HCEC 1CT (cell line): ENCODE results near the gene OPCML.

Source experiments
- DNase-seq: peaks from one replicate; pipeline ENCODE4 v3.0.0-alpha.2; 2017

The OPCML gene

DNA sequence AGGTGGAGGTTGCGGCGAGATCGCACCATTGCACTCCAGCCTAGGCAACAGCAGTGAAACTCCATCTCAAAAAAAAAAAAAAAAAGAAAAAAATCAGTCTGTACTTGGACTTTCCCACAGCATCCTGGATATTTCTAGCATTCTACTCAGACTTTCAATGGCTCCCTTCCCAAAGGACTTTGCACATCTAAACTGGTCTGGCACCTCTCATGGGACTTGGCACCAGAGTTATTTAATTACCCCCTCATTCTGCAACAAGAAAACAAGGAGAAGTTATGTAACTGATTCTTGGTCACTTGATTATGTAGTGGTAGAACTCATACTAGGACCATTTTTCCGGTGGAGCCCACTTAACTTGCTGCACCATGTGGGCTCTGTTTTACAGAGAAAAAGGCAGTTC is 519.5 kb downstream of the OPCML start:
- no peak for DNase-seq

DNA sequence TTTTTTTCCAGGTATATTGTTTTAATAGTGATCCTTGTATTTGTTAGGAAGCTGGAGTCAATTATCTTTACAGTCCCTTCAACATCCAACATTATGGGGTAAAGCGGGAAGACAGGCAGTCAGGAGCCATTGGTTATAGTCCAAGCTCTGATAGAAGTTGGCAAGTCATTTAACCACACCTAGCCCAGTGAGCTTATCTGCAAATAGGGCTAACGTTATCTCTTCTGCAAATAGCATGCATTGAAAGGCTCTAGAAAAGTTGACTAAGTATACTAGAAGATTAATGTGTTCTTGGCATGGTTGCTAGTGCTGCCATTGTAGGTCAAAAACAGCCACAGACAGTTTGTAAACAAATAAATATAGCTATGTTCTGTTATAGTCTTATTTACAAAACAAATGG is 520.7 kb downstream of the OPCML start:
- no peak for DNase-seq

DNA sequence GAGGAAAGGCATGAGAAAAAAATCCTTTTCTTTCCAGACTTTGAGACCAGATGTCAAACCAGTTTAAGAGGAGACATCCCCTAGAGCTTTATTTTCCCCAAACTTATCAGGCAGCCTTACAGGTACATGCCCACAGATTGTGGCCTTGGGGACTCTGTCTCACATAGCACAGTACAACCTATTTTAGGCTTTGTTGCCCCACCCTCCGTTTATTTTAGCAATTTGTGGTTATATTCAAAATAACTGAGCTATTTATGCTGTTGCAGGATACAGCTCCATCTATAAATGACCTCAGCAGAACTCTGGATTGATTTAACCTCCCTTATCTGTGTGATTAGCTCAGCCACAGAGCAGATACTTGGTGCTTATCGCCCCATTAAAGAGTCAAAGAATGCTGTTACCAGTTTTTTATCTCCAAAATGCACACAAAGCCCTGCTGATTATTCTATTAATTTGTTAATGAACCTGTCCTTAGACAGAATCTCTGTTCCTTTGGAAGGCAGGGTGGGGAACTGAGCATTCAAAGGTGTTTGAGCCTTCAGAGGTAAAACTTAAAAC is 525.2 kb downstream of the OPCML start:
- no peak for DNase-seq

DNA sequence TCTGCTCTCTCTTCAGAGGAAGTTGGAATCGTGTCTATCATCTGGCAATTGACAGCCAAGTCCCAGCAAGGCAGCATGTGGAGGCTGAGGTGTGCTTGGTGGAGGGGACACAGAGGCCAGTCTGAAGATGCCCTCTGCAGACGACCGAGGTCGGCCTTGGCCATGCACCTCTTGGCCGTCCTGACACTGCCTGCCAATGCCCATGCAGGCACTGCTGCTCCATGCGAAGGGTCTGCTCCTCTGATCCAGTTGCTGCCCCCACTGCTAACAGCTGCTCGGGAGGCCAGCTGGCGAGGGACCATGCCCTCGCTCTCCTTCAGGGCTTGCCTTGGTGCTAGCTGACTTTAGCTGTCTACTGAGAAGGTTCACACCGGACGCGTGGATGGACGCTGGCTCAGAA is 527.9 kb downstream of the OPCML start:
- DNase-seq, result no peak

DNA sequence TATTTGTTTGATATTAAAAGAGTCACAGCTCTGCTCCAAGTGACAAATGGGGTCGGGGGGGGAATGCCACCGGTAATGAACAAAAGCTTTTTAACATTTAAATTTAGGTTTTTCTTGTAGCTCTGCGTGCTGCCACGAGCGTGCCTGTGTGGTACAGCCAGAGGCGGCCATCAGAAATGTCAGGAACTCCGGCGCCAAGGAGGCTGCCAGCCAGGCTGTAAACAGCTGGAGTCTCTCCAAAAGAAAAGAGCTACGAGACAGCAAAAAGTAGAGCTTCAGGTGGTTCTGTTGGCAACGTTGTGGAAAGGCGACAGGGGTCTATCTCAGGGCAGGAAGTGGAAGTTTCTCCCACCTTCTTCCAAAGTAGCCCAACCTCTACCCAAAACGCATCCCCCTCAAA is 532.8 kb downstream of the OPCML start:
- DNase-seq, result no peak

DNA sequence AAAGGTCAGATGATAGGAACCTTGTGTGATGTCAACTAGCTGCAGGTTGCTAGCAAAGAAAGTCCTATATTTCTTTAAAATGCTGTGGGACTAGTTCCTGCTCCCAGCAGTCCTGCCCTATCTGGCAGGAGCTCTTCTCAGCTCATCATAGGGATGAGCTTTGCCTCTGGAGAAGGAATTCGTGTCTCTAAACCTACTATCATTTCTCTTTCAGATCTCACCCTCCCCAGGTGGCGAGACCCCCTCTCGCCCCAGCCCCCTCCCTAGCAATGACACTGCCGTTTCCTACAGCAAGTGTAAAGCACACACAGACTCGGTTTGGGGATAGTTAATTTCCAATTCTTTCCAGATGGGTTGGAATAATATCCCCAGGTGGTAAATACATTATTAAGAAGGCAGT is 533.3 kb downstream of the OPCML start:
- DNase-seq, result no peak

DNA sequence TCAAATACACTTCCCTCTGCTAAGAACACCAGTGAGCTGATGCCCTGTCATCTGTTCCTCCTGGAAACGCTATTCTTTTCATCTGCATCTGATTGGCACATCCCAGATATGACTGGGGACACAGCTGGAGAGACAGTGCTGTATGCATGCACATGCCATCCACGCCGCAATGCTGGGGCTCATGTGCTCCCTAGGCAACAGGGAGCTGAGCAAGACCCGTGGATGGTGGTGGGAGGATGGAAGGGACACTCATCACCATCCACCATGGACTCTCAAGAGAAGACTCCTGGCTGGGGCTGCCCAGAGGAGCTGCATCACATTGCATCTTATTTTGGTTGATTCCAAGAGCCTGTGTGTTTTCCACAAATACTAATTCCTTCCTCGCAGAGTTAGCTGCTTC is 534.9 kb downstream of the OPCML start:
- DNase-seq, result no peak

DNA sequence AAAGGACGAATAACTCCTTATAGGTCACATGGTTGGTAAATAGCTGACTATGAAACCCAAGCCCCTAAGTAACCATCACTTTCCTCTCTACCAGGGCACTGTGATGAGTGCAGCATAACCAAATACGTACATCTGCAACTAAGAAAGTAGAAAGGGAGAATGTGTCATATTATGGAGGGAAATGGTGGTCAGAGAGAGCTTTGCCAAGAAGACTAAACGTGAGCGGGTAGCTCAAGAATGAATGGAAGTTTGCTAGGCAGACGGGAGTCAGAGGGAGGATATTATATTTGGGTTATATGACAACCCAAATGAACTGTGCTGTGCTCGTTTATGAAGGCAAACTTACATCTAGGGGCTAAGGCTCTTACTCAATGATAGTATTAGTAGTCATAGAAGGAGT is 537.3 kb downstream of the OPCML start:
- no peak for DNase-seq

DNA sequence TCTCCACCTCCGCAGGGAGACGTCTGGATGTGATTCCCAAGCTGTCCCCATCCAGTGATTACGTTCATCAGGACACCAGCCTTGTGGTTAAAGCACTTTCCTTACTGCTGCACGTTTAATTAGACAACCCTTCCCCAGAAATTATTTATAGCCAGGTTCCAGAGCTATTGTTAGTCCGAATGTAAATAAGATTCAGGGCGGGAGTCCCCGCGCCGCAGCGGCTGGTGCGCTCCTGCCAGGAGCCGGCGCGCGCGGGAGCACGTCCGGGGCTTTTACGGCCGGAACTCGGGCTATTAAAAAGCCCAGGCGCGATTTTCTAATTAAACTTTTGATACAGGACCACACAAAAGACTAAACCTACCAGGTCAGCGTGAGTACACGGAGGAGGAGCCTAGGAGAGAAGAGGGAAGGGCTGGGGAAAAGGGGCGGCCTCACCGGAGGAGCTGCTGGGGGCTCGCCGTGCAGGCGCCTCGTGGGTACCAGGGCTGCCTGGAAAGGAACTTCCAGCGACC is 538.3 kb downstream of the OPCML start:
- no peak for DNase-seq

DNA sequence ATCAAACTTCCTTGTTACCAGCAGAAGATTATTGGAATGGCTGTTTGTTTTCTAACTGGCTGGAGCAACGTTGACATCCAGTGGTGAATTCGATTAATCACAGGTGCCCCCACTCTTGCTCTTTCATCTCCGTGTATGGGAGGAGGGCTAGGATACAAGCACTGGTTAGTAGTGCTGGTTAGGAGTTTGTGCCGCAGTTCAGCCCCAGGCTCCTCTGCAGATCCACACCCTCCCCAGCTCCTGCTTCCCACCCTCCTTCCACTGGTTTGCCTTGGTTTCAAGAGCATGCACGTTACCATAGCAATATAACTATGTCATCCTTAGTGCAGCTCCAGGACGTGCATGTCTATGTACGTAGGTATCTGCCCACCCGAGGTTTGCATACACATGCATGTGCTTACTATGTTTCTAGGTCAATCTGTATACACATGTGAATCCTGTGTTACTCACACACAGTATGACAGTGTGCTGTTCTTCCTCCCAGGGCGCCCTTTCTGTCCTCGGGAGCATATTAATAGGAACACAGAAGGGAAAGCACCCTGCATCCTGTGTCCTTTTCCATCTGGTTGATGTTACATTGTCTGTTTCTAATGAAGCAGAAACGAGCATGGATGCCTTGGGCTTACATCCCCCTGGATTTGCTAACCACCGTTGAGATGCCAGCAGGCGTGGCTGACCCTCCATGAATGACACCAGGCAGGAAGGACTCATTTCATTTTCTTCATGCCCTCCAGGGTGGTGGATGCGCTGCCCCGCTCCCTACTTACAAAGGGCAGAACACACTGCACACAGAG is 539.3 kb downstream of the OPCML start:
- DNase-seq, result no peak

DNA sequence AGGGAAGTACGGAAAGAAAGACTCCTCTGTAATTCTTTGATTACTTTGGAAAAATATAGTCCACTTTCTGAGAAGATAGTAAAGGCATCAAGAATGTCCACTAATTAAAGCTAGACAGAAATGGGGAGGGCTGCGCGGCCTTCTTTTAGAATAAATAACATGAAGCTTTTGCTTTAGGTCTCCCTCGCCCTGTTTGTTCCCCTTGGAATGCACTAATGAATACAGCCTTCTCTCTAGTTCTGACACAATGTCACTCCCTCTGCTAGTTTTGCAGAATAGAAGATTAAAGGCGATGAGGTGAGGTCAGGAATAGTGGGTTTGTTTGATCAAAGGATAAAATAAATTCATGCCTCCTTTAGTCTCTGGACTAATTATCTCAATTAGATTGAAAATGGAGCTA is 543.9 kb downstream of the OPCML start:
- DNase-seq, result no peak

DNA sequence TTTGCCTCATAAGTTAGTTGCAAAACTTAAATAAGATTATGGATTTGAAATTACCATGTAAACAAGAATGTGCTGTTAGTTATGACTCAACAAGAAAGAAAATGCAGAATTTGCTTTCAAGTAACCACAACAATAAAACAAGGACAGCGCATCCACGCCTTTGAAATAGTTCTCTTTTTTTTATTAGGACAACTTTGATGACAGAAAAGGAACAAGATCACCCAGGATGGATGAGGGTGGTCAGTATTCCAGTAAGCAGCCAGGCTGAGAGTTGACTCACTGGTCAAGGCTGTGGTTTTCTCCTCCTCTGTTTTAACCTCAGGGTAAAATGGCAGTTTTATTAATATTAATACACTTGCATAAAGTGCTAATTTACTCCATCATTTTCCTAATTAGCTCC is 544.4 kb downstream of the OPCML start:
- DNase-seq, result no peak

DNA sequence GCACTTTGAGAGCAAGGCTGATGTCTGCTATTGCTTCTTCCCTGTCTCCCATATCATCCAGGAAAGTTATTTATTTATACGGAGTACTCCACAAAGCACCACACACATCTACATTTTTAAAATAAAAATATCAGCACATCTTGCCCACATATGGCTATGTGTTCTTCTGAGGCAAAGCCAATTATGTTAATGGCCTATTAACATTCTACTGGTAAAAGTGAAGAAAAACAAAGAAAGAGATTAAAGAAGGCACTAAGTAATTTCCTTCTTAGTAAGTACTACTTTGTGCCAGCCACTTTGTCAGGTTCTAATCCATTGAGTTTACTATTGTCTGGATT is 548.7 kb downstream of the OPCML start:
- no peak for DNase-seq

DNA sequence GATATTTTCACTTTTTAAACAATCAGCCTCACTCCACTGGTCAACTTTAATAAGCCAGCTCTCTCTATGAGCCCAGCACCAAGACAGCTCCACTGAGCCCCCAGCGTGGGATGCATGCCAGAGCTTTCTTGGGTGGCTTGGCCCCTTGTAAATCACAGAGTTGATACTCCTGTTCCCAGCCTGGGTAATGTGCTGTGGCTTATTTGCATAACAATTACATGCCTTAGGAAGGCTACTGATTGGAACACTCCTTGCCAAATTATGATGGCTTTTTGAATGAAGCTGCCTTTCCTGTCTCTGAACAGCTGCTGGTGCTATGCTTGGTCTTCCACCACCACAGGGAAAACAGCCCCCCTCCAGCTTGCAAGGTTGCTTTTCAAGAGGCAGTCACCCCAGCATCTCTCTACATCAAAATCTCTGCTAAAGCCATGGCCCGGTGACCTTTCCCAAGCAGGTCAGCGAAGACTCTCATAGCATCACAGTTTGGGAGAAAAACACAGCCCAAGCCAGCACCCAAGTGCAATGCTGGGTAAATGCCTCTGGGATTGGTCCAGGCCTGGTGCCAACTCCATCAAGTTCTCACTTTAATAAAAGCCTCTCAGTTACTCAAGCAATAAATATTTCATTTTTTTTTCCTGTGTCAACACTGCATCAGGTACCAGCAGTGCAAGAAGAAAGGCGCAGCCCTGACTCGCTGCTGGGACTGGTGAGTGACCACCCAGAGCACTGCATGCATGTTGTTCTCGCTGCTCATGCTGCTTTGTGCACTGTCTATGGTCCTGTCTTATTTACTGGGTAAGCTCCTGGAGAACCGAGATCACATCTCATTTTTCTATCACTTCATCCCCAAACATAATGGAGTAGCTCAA is 549.3 kb downstream of the OPCML start:
- DNase-seq, result no peak

DNA sequence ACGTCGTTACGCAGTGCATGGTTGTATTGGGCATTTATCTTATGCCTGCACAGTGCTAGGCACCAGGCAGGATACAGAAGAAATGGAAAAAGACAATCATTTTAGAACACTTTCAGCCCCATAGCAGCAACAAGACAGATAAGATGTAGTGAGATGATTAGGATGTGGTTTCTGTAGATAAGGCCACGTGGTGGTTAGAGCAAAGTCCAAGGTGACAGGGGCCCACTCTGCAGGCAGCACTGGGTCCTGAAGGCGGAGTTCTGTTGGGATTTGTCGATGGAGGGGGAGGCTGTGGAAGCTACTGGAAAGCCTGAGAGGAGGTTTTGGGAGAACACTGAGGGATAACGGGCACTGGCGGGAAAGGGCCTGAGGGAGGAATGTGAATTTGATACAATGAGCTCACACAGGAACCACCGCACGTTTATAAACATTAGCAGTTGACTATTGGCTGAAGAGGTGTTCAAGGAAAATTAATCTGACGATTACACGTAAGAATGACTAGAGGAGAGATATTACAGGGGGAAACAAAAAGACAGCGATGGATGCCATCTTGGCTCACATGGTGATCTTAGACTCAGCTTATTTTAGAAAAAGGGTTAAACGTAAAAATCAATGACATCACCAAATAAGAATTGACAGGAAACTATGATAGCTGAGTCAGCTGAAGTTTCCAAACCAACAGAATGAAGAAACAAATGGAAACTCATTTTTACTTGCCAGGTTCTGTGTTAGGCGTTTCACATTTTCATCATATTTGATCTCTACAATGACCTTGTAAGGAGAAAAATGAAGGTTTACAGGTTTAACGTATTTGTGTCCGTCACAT is 551.0 kb downstream of the OPCML start:
- no peak for DNase-seq

DNA sequence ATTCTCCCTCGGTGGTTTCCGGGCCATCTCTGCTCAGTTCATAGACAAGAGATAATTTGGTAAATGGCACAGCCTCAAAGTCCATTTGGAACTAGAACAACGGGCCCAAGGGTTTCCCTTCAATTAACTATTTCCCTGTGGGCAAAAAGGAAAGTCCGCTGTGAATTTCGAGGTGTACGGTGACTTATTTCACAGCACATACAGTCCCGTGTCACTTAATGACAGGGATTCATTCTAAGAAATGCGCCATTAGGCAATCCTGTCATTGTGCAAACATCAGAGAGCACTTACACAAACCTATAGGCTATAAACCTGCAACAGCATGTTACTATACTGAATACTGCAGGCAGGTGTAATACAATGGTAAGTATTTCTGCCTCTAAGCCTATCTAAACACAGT is 551.6 kb downstream of the OPCML start:
- DNase-seq, result no peak

DNA sequence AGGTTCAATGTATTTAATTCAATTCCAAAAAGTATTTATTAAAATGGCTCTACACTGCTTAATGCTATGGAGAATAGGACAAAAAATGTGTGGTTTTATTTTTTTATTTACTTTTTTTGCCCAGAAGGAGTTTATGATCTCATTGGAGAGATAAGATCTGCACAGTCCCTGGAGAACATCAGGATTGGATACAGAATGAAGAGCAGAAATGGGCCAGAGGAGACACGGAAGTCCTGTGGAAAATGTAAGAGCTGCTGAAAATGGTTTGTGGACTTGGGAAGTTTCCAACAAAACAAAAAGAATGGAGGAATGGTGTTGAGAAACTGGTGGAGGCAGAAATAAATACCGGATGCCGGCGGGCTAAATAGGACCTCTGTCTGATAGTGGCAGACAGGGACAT is 554.6 kb downstream of the OPCML start:
- DNase-seq, result no peak

DNA sequence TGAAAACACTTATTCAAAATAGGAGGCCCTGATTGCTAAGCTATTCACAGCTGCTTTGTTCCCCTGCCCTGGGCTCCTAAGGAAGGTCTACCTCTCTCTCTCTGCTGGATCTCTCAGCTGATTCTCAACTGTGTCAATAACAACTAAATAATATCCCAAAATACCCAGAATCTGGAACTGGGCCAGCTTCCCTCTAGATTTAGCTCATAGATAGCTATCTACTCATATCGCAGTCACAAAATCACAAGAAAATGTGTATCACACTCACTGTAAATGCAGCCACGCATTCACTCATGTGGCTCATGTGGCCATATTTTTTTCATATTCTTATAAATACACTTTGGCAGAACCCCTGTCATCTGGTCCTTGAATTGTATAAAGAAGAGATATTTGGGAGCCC is 555.1 kb downstream of the OPCML start:
- DNase-seq, result no peak

DNA sequence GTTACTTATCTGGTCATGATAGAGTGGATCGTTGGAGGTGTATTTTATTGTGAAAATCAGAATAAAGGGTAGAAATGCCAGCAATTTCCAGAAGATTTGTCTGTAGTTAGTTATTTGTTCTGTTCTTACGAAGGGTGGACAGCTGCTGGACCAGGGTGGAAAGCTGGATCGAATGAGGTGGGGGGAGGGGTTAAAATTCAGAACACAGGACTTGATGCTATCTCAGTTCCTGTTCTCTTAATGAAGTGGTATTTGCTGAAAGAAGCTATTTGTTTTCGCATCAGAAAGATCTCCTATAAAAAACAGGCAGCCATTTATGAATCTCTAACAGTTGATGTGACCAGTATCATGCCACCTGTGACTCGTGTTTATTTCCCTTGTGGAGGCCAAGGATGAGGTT is 556.2 kb downstream of the OPCML start:
- DNase-seq, result no peak

DNA sequence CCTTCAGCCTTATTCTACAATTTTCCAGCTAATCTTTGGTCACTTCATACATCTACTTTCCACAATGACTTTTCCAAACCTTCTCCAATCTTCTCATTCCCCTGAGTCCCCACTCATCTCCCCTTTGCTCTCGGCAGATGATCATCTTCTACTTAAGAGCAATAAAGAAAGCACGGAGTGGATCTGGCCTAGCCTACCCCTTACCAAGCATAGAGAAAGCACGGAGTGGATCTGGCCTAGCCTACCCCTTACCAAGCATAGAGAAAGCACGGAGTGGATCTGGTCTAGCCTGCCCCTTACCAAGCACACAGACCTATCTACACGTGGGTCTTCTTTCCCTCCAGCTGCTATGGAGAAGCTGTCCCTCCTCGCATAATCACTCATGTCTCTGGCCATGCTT is 558.6 kb downstream of the OPCML start:
- DNase-seq, result no peak

DNA sequence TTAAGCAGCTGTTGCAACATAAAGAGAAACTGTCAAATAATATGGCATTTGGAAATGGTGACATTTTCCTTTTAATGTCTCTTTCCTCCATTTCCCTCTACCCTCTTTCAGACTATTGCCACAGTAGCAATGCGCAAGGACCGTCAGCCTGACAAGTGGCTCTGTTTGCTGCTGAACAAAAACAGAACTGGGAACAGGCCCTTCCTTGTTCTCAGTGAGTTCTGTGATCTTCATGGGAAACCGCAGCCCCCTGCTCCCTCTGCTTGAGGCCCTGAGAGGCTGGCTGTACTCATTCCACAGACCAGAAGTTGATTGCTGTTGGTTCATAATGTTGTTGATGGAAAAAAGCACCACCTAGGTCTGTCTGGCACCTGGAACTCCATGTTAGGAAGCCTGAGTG is 559.7 kb downstream of the OPCML start:
- DNase-seq, result no peak

DNA sequence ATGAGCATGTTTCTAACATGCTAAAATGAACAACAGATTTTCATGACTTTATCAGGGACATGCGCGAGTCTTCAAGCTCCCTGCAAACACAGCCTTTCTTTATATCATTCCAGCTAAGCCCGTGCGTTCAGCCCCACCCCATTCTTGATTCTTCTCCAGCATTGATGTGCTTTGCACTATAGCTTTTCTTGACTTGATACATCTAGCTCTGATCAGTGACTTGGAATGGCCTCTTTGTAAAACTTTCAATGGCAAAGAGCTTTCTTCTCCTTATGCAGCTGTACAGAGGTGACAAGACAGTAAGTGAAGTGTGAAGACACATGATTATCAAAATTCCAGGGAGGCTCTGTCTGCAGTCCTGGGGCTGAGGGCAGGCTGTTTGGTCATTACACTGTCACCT is 561.0 kb downstream of the OPCML start:
- DNase-seq, result no peak

DNA sequence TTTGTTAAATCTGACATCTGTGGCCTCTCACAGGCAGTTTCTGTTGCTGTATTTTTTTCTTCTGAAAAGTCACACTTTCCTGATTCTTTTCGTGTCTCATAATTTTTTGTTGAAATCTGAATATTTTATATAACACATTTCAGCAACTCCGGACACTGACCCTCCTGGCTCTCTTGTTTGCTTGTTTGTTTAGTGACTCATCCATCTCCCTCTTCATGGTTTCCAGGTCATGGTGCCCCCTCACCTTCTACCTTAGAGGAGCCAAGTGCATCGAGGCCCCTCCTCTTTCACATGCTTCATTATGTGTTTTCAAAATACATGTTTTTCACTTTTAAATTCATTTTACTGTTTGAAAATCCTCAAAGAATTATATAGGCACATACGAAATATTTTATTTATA is 562.4 kb downstream of the OPCML start:
- no peak for DNase-seq
